ENCODE results near the gene RAB8B.
A peak's percentile ranks its signal among the peaks of the same experiment; 100 is the strongest.

RAB8B gene

GRCh38 chr15:63188926-63189871 lies at the start of gene RAB8B:
RAB8B (plus strand) TSS chr15:63189606; CDS start chr15:63189625, 19 bp downstream.
- peak; percentile 96 to 98 for DNase-seq (ENCODE audit: low read depth in 2 of 2, low spot score in 1 of 2)

- DNase-seq (ENCODE audit: low read depth in 2 of 2, low spot score in 1 of 2): no peak
Measured at GRCh38 chr15:63140936-63141335, 48.5 kb upstream of the RAB8B start.

GRCh38 chr15:63145426-63145825 lies 44.0 kb upstream of the RAB8B start:
- no peak for DNase-seq (ENCODE audit: low read depth in 2 of 2, low spot score in 1 of 2)

GRCh38 chr15:63146684-63147083 lies 42.7 kb upstream of the RAB8B start:
- DNase-seq (ENCODE audit: low read depth in 2 of 2, low spot score in 1 of 2): no peak

GRCh38 chr15:63151665-63152064 lies 37.7 kb upstream of the RAB8B start:
- no peak for DNase-seq (ENCODE audit: low read depth in 2 of 2, low spot score in 1 of 2)

- no peak for DNase-seq (ENCODE audit: low read depth in 2 of 2, low spot score in 1 of 2)
Measured at GRCh38 chr15:63155486-63155885, 33.9 kb upstream of the RAB8B start.

- no peak for DNase-seq (ENCODE audit: low read depth in 2 of 2, low spot score in 1 of 2)
Measured at GRCh38 chr15:63156086-63156710, 33.2 kb upstream of the RAB8B start.

- no peak for DNase-seq (ENCODE audit: low read depth in 2 of 2, low spot score in 1 of 2)
Measured at GRCh38 chr15:63156755-63157117, 32.7 kb upstream of the RAB8B start.

- DNase-seq (ENCODE audit: low read depth in 2 of 2, low spot score in 1 of 2): peak; percentile 73 to 76
Measured at GRCh38 chr15:63157118-63157843, 32.1 kb upstream of the RAB8B start, which contains the start of gene RPS27L. RPS27L (minus strand) TSS chr15:63157477; CDS start chr15:63157405, 72 bp downstream.

GRCh38 chr15:63157891-63158431 lies 31.4 kb upstream of the RAB8B start:
- DNase-seq (ENCODE audit: low read depth in 2 of 2, low spot score in 1 of 2): no peak

GRCh38 chr15:63160638-63161037 lies 28.8 kb upstream of the RAB8B start:
- DNase-seq (ENCODE audit: low read depth in 2 of 2, low spot score in 1 of 2): no peak

- no peak for DNase-seq (ENCODE audit: low read depth in 2 of 2, low spot score in 1 of 2)
Measured at GRCh38 chr15:63163217-63163616, 26.2 kb upstream of the RAB8B start.

- DNase-seq (ENCODE audit: low read depth in 2 of 2, low spot score in 1 of 2): no peak
Measured at GRCh38 chr15:63165166-63165859, 24.1 kb upstream of the RAB8B start.

GRCh38 chr15:63166219-63166618 lies 23.2 kb upstream of the RAB8B start:
- DNase-seq (ENCODE audit: low read depth in 2 of 2, low spot score in 1 of 2): no peak

- no peak for DNase-seq (ENCODE audit: low read depth in 2 of 2, low spot score in 1 of 2)
Measured at GRCh38 chr15:63169788-63170187, 19.6 kb upstream of the RAB8B start.

GRCh38 chr15:63172376-63172775 lies 17.0 kb upstream of the RAB8B start:
- no peak for DNase-seq (ENCODE audit: low read depth in 2 of 2, low spot score in 1 of 2)

- DNase-seq (ENCODE audit: low read depth in 2 of 2, low spot score in 1 of 2): no peak
Measured at GRCh38 chr15:63172851-63173451, 16.5 kb upstream of the RAB8B start.

- no peak for DNase-seq (ENCODE audit: low read depth in 2 of 2, low spot score in 1 of 2)
Measured at GRCh38 chr15:63176302-63176701, 13.1 kb upstream of the RAB8B start.

GRCh38 chr15:63178034-63178433 lies 11.4 kb upstream of the RAB8B start:
- no peak for DNase-seq (ENCODE audit: low read depth in 2 of 2, low spot score in 1 of 2)

GRCh38 chr15:63180746-63181145 lies 8.7 kb upstream of the RAB8B start:
- no peak for DNase-seq (ENCODE audit: low read depth in 2 of 2, low spot score in 1 of 2)

All from stimulated activated CD8-positive, alpha-beta memory T cell treated with anti-CD3 and anti-CD28 coated beads, Interleukin-4, amount 100 ng/mL, for 4 hours (primary cell).